ENCODE data around the gene SARDH. TPM values are rescaled to one million over a fixed set of nuclear protein-coding genes. Genes with fewer than 3 reads are reported as not detected.
A peak's percentile ranks its signal among the peaks of the same experiment; 100 is the strongest.
"Not testable (repeated sequence)": the region's sequence is repeated elsewhere in the genome, so short reads cannot be mapped to it uniquely, and the experiment has no call there.

Gene SARDH
- total and polyA plus RNA-seq, 7 experiments from 2014 or later, result 0.73 to 27.2 (median 11.0) TPM

- DNase-seq; H3K4me1 ChIP-seq (ENCODE audit: control insufficient read depth in 2 of 2, insufficient read depth in 2 of 2, low read length in 2 of 2); H3K36me3 ChIP-seq (ENCODE audit: control insufficient read depth in 2 of 3, insufficient read depth in 3 of 3, low read length in 3 of 3); H3K4me3 ChIP-seq (ENCODE audit: low read length); H3K4me1 Mint-ChIP-seq; CTCF ChIA-PET; POLR2A ChIA-PET; H3K27me3 Mint-ChIP-seq; intact Hi-C loops (cut with micrococcal nuclease); ATAC-seq; H3K4me3 Mint-ChIP-seq; H3K27ac ChIP-seq (ENCODE audit: low read depth, low read length); H3K27me3 ChIP-seq (ENCODE audit: control insufficient read depth in 2 of 2, insufficient read depth in 2 of 2, low read length in 2 of 2): not testable (repeated sequence)
- H3K9me3 ChIP-seq (ENCODE audit: control insufficient read depth in 2 of 3, low read length in 3 of 3), result peaks cover 0 to 12% (median 0%) of the 10 kb centered on the region in 3 experiments
- Mint-ChIP-seq H3K27ac (peak overlapping the region in 1 of 9 donors; percentile 27), H3K9me3 (peaks cover 6 to 41% (median 15%) of the 10 kb centered on the region in 11 donors), H3K36me3 (peaks cover 3 to 31% (median 21%) of the 10 kb centered on the region in 5 donors)
These were observed 28.1 kb upstream of the SARDH start for GRCh38 chr9:133766234-133766633.

- CTCF ChIA-PET, result no interaction called here
- H3K27me3 ChIP-seq (ENCODE audit: control insufficient read depth in 2 of 2, insufficient read depth in 2 of 2, low read length in 2 of 2), result no peaks in the 10 kb centered on the region
- Mint-ChIP-seq H3K4me3 (no peak overlapping the region), H3K27me3 (peaks cover 0 to 6% (median 0%) of the 10 kb centered on the region in 5 donors), H3K27ac (no peak overlapping the region), H3K9me3 (peaks cover 6 to 41% (median 15%) of the 10 kb centered on the region in 11 donors), H3K36me3 (peaks cover 3 to 31% (median 20%) of the 10 kb centered on the region in 5 donors), H3K4me1 (no peaks in the 10 kb centered on the region)
- H3K4me3 ChIP-seq (ENCODE audit: low read length), result no peak overlapping the region
- no peak for ATAC-seq
- intact Hi-C loops (cut with micrococcal nuclease), result no loop called here
- DNase-seq, result peak in 2 of 9 donors; percentile 4 to 16
- H3K9me3 ChIP-seq (ENCODE audit: control insufficient read depth in 2 of 3, low read length in 3 of 3), result peaks cover 0 to 12% (median 0%) of the 10 kb centered on the region in 3 experiments
- H3K27ac ChIP-seq (ENCODE audit: low read depth, low read length), result no peak overlapping the region
- no peaks in the 10 kb centered on the region for H3K4me1 ChIP-seq (ENCODE audit: control insufficient read depth in 2 of 2, insufficient read depth in 2 of 2, low read length in 2 of 2)
- H3K36me3 ChIP-seq (ENCODE audit: control insufficient read depth in 2 of 3, insufficient read depth in 3 of 3, low read length in 3 of 3), result no peaks in the 10 kb centered on the region
- POLR2A ChIA-PET, result no interaction called here
These were observed 25.4 kb upstream of the SARDH start for GRCh38 chr9:133763272-133764183.

GRCh38 chr9:133762488-133763271, 24.5 kb upstream of the SARDH start:
- H3K36me3 ChIP-seq (ENCODE audit: control insufficient read depth in 2 of 3, insufficient read depth in 3 of 3, low read length in 3 of 3), result no peaks in the 10 kb centered on the region
- DNase-seq (peak in 1 of 9 donors; percentile 12), ATAC-seq (no peak)
- Mint-ChIP-seq H3K36me3 (peaks cover 3 to 30% (median 15%) of the 10 kb centered on the region in 5 donors), H3K4me1 (no peaks in the 10 kb centered on the region), H3K27ac (no peak overlapping the region), H3K27me3 (peaks cover 0 to 6% (median 0%) of the 10 kb centered on the region in 5 donors), H3K9me3 (peaks cover 6 to 38% (median 15%) of the 10 kb centered on the region in 11 donors), H3K4me3 (no peak overlapping the region)
- no peaks in the 10 kb centered on the region for H3K27me3 ChIP-seq (ENCODE audit: control insufficient read depth in 2 of 2, insufficient read depth in 2 of 2, low read length in 2 of 2)
- H3K27ac ChIP-seq (ENCODE audit: low read depth, low read length), result no peak overlapping the region
- intact Hi-C loops (cut with micrococcal nuclease), result no loop called here
- H3K4me1 ChIP-seq (ENCODE audit: control insufficient read depth in 2 of 2, insufficient read depth in 2 of 2, low read length in 2 of 2), result no peaks in the 10 kb centered on the region
- ChIA-PET POLR2A (no interaction called here), CTCF (no interaction called here)
- peaks cover 0 to 9% (median 0%) of the 10 kb centered on the region in 3 experiments for H3K9me3 ChIP-seq (ENCODE audit: control insufficient read depth in 2 of 3, low read length in 3 of 3)
- H3K4me3 ChIP-seq (ENCODE audit: low read length), result no peak overlapping the region

- H3K27ac Mint-ChIP-seq, result peak overlapping the region in 1 of 9 donors; percentile 21
- CTCF ChIA-PET, result no interaction called here
- no peak for ATAC-seq
These were observed 23.6 kb upstream of the SARDH start for GRCh38 chr9:133761641-133762248.

GRCh38 chr9:133760713-133761290, 22.6 kb upstream of the SARDH start:
- Mint-ChIP-seq H3K9me3 (peaks cover 0 to 21% (median 9%) of the 10 kb centered on the region in 11 donors), H3K27me3 (peaks cover 0 to 6% (median 0%) of the 10 kb centered on the region in 5 donors), H3K27ac (no peak overlapping the region), H3K36me3 (peaks cover 3 to 19% (median 11%) of the 10 kb centered on the region in 5 donors), H3K4me3 (no peak overlapping the region), H3K4me1 (no peaks in the 10 kb centered on the region)
- Histone ChIP-seq H3K36me3 (ENCODE audit: control insufficient read depth in 2 of 3, insufficient read depth in 3 of 3, low read length in 3 of 3) (no peaks in the 10 kb centered on the region), H3K4me1 (ENCODE audit: control insufficient read depth in 2 of 2, insufficient read depth in 2 of 2, low read length in 2 of 2) (no peaks in the 10 kb centered on the region), H3K27ac (ENCODE audit: low read depth, low read length) (no peak overlapping the region), H3K4me3 (ENCODE audit: low read length) (no peak overlapping the region), H3K9me3 (ENCODE audit: control insufficient read depth in 2 of 3, low read length in 3 of 3) (no peaks in the 10 kb centered on the region), H3K27me3 (ENCODE audit: control insufficient read depth in 2 of 2, insufficient read depth in 2 of 2, low read length in 2 of 2) (no peaks in the 10 kb centered on the region)
- intact Hi-C loops (cut with micrococcal nuclease), result no loop called here
- DNase-seq, result no peak
- ChIA-PET CTCF (interaction anchor here (1.1 kb wide), 1 partner anchor 21 kb away, joined by 4 read pairs; no protein-coding TSS in a partner anchor), POLR2A (no interaction called here)
- no peak for ATAC-seq

More at GRCh38 chr9:133761641-133762248, 23.6 kb upstream of the SARDH start:
- H3K4me3 Mint-ChIP-seq, result no peak overlapping the region
- Histone ChIP-seq H3K27ac (ENCODE audit: low read depth, low read length) (no peak overlapping the region), H3K9me3 (ENCODE audit: control insufficient read depth in 2 of 3, low read length in 3 of 3) (no peaks in the 10 kb centered on the region), H3K36me3 (ENCODE audit: control insufficient read depth in 2 of 3, insufficient read depth in 3 of 3, low read length in 3 of 3) (no peaks in the 10 kb centered on the region), H3K4me3 (ENCODE audit: low read length) (no peak overlapping the region), H3K4me1 (ENCODE audit: control insufficient read depth in 2 of 2, insufficient read depth in 2 of 2, low read length in 2 of 2) (no peaks in the 10 kb centered on the region), H3K27me3 (ENCODE audit: control insufficient read depth in 2 of 2, insufficient read depth in 2 of 2, low read length in 2 of 2) (no peaks in the 10 kb centered on the region)
- POLR2A ChIA-PET, result no interaction called here
- H3K9me3 Mint-ChIP-seq, result peaks cover 6 to 29% (median 11%) of the 10 kb centered on the region in 11 donors
- H3K4me1 Mint-ChIP-seq, result no peaks in the 10 kb centered on the region
- intact Hi-C loops (cut with micrococcal nuclease), result no loop called here
- peaks cover 0 to 6% (median 0%) of the 10 kb centered on the region in 5 donors for H3K27me3 Mint-ChIP-seq
- peak in 2 of 9 donors; percentile 1 to 9 for DNase-seq
- peaks cover 3 to 20% (median 11%) of the 10 kb centered on the region in 5 donors for H3K36me3 Mint-ChIP-seq

GRCh38 chr9:133759946-133760345, 21.8 kb upstream of the SARDH start:
- peaks cover 0 to 7% (median 4%) of the 10 kb centered on the region in 5 donors for H3K27me3 Mint-ChIP-seq
- peaks cover 0 to 12% (median 7%) of the 10 kb centered on the region in 11 donors for H3K9me3 Mint-ChIP-seq
- peaks cover 0 to 2% (median 0%) of the 10 kb centered on the region in 7 donors for H3K4me1 Mint-ChIP-seq
- H3K36me3 Mint-ChIP-seq, result peaks cover 3 to 13% (median 7%) of the 10 kb centered on the region in 5 donors
- CTCF ChIA-PET, result interaction anchor here (1.1 kb wide), 1 partner anchor 22 kb away, joined by 4 read pairs; no protein-coding TSS in a partner anchor
- Histone ChIP-seq H3K27ac (ENCODE audit: low read depth, low read length) (no peak overlapping the region), H3K36me3 (ENCODE audit: control insufficient read depth in 2 of 3, insufficient read depth in 3 of 3, low read length in 3 of 3) (no peaks in the 10 kb centered on the region), H3K4me1 (ENCODE audit: control insufficient read depth in 2 of 2, insufficient read depth in 2 of 2, low read length in 2 of 2) (no peaks in the 10 kb centered on the region), H3K27me3 (ENCODE audit: control insufficient read depth in 2 of 2, insufficient read depth in 2 of 2, low read length in 2 of 2) (no peaks in the 10 kb centered on the region), H3K4me3 (ENCODE audit: low read length) (no peak overlapping the region), H3K9me3 (ENCODE audit: control insufficient read depth in 2 of 3, low read length in 3 of 3) (no peaks in the 10 kb centered on the region)
- DNase-seq (no peak), ATAC-seq (no peak)
- H3K4me3 Mint-ChIP-seq, result no peak overlapping the region
- intact Hi-C loops (cut with micrococcal nuclease), result no loop called here
- POLR2A ChIA-PET, result no interaction called here
- H3K27ac Mint-ChIP-seq, result no peak overlapping the region
